ENCODE results near the gene SLC5A6. TPM values are rescaled to one million over a fixed set of nuclear protein-coding genes. Genes with fewer than 3 reads are reported as not detected.
"Not testable (repeated sequence)": the region's sequence is repeated elsewhere in the genome, so short reads cannot be mapped to it uniquely, and the experiment has no call there.

The SLC5A6 gene
- total RNA-seq, 4 donors from 2014 or later = 13.5 to 38.6 (median 23.2) TPM

- DNase-seq = no peak
- intact Hi-C loops (cut with DNase I) = no loop called here
Observed at GRCh38 chr2:27177441-27178351, 34.4 kb downstream of the SLC5A6 start.

DNA sequence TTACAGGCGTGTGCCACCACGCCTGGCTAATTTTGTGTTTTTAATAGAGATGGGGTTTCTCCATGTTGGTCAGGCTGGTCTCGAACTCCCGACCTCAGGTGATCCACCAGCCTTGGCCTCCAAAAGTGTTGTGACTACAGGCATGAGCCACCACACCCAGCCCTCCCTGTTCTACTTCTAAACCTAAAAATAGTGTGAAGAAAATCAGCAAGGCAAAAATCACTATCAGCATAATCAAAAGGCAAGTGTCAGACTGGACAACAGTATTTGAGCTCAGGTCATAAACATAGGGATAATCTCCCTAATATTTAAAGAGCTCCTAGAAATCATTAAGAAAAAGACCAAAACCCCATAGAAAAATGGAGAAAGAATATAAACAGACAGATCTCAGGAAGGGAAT, 36.3 kb downstream of the SLC5A6 start:
- H3K4me3 ChIP-seq; H3K4me1 ChIP-seq; DNase-seq; intact Hi-C loops (cut with DNase I); H3K9me3 ChIP-seq; H3K36me3 ChIP-seq; H3K27ac ChIP-seq: not testable (repeated sequence)
- 76 to 79% methylated on average over 2 to 3 of the region's 4 CpGs for WGBS, 2 donors
- peaks cover 0 to 49% (median 0%) of the 10 kb centered on the region in 4 donors for H3K27me3 ChIP-seq

More at GRCh38 chr2:27177441-27178351, 34.4 kb downstream of the SLC5A6 start:
- H3K36me3 ChIP-seq = no peaks in the 10 kb centered on the region
- TF ChIP-seq POLR2A (IDR thresholded peaks at IDR 0.05) (no peak), CTCF (IDR thresholded peaks at IDR 0.05) (no peak)
- H3K27me3 ChIP-seq = peaks cover 0 to 46% (median 0%) of the 10 kb centered on the region in 4 donors
- H3K27ac ChIP-seq = no peak overlapping the region
- WGBS, 2 donors = 77% methylated on average over 15 of the region's 15 CpGs
- no peaks in the 10 kb centered on the region for H3K9me3 ChIP-seq
- H3K4me3 ChIP-seq = no peak overlapping the region
- H3K4me1 ChIP-seq = peaks cover 0 to 3% (median 0%) of the 10 kb centered on the region in 3 donors

- H3K4me1 ChIP-seq = peaks cover 0 to 3% (median under 1%) of the 10 kb centered on the region in 3 donors
- H3K4me3 ChIP-seq = no peak overlapping the region
- TF ChIP-seq CTCF (IDR thresholded peaks at IDR 0.05) (no peak), POLR2A (IDR thresholded peaks at IDR 0.05) (no peak)
- WGBS, 2 donors = 62 to 66% methylated on average over 8 of the region's 8 CpGs
- peaks cover 0 to 51% (median 0%) of the 10 kb centered on the region in 4 donors for H3K27me3 ChIP-seq
- intact Hi-C loops (cut with DNase I) = no loop called here
- H3K9me3 ChIP-seq = no peaks in the 10 kb centered on the region
- no peak for DNase-seq
- no peak overlapping the region for H3K27ac ChIP-seq
- H3K36me3 ChIP-seq = no peaks in the 10 kb centered on the region
Observed at GRCh38 chr2:27175330-27175729, 36.7 kb downstream of the SLC5A6 start.

DNA sequence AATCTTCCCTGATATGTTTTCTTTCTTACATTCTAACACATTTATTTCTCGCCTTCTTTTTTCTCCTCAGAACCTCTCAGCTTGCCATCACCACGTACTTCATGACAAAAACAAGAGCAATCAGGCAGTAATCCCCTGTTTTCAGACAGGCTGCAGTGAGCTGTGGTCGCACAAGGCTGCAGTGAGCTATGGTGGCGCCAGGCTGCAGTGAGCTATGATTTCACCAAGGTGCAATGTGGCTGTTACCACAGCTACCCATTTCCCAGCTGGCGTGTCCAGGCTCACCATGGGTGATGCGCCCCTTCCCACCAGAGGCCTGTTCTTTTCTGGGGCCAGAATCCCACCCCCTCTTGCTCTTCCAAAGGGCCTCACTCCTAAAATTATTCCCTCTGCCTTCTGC, 37.4 kb downstream of the SLC5A6 start:
- Histone ChIP-seq H3K27me3 (peaks cover 0 to 55% (median 0%) of the 10 kb centered on the region in 4 donors), H3K4me3 (no peak overlapping the region), H3K9me3 (no peaks in the 10 kb centered on the region), H3K27ac (no peak overlapping the region), H3K36me3 (no peaks in the 10 kb centered on the region), H3K4me1 (peaks cover 0 to 8% (median 0%) of the 10 kb centered on the region in 3 donors)
- 68 to 77% methylated on average over 6 of the region's 6 CpGs for WGBS, 2 donors
- intact Hi-C loops (cut with DNase I) = no loop called here
- DNase-seq = no peak
- TF ChIP-seq CTCF (IDR thresholded peaks at IDR 0.05) (no peak), POLR2A (IDR thresholded peaks at IDR 0.05) (no peak)

GRCh38 chr2:27171351-27171848, 40.7 kb downstream of the SLC5A6 start:
- intact Hi-C loops (cut with DNase I) = no loop called here
- Histone ChIP-seq H3K4me1 (peaks cover 0 to 9% (median 0%) of the 10 kb centered on the region in 3 donors), H3K4me3 (no peak overlapping the region), H3K9me3 (no peaks in the 10 kb centered on the region), H3K36me3 (no peaks in the 10 kb centered on the region), H3K27me3 (peaks cover 0 to 38% (median 0%) of the 10 kb centered on the region in 4 donors), H3K27ac (no peak overlapping the region)
- WGBS, 2 donors = 49 to 65% methylated on average over 8 of the region's 8 CpGs
- no peak for DNase-seq
- no peak for TF ChIP-seq POLR2A (IDR thresholded peaks at IDR 0.05)
- TF ChIP-seq CTCF (IDR thresholded peaks at IDR 0.05) = no peak
